CD14-positive monocyte (primary cell): ENCODE measurements around the gene MED14. TPM values are rescaled to one million over a fixed set of nuclear protein-coding genes. Genes with fewer than 3 reads are reported as not detected.
A peak's percentile ranks its signal among the peaks of the same experiment; 100 is the strongest.

Experiments used
- DNase-seq, 3 donors: peaks; one replicate each; pipeline ENCODE4 v3.0.0-alpha.2; 2011 to 2022
- H2AFZ ChIP-seq: 2 replicates; pipeline ENCODE4 v1.6.0; 2012; ENCODE audit warnings: mild to moderate bottlenecking, low read depth, low read length, inconsistent platforms; ENCODE audit not compliant: insufficient read depth, poor library complexity, severe bottlenecking
- H3K27ac ChIP-seq, 2 donors: 1 replicate in 1 of 2; 2 replicates in 1 of 2; pipeline ENCODE4 v1.5.1; 2012 to 2013; ENCODE audit warnings: low read length in 2 of 2, control low read depth in 1 of 2, inconsistent platforms in 1 of 2, low read depth in 1 of 2, mild to moderate bottlenecking in 1 of 2
- H3K27me3 ChIP-seq, 2 donors: one replicate each; pipeline versions ENCODE4 v1.6.0 to v1.6.1; 2011 to 2013; ENCODE audit warnings: low read length in 2 of 2; ENCODE audit not compliant: control insufficient read depth in 2 of 2, insufficient read depth in 2 of 2
- H3K36me3 ChIP-seq, 2 donors: replicated peaks in 1 of 2; 1 replicate in 1 of 2; 2 replicates in 1 of 2; pipeline versions ENCODE4 v1.5.1 to v1.6.1; 2012 to 2013; ENCODE audit warnings: low read length in 2 of 2, control low read depth in 1 of 2, inconsistent platforms in 1 of 2, mild to moderate bottlenecking in 1 of 2; ENCODE audit not compliant: insufficient read depth in 2 of 2, control insufficient read depth in 1 of 2
- H3K4me1 ChIP-seq, 2 donors: 1 replicate in 1 of 2; 2 replicates in 1 of 2; pipeline versions ENCODE4 v1.5.1 to v1.6.1; 2012 to 2013; ENCODE audit warnings: low read length in 2 of 2, control low read depth in 1 of 2, inconsistent platforms in 1 of 2, mild to moderate bottlenecking in 1 of 2, moderate library complexity in 1 of 2; ENCODE audit not compliant: insufficient read depth in 2 of 2, control insufficient read depth in 1 of 2
- H3K4me2 ChIP-seq: replicated peaks from 2 replicates; pipeline ENCODE3; 2012; ENCODE audit warnings: low read length, moderate library complexity, mild to moderate bottlenecking; ENCODE audit not compliant: poor library complexity, severe bottlenecking; ENCODE audit errors: extremely low read depth
- H3K4me3 ChIP-seq, 3 experiments: fragments of 200-600 bp in 1 of 3; sonication (generic) in 1 of 3; replicated peaks in 1 of 3; 1 replicate in 2 of 3; 2 replicates in 1 of 3; pipeline ENCODE4 v1.5.1; 2011 to 2013; ENCODE audit warnings: low read length in 3 of 3, mild to moderate bottlenecking in 3 of 3, control low read depth in 2 of 3, low read depth in 2 of 3, inconsistent platforms in 1 of 3, moderate library complexity in 1 of 3
- H3K79me2 ChIP-seq: 2 replicates; pipeline ENCODE4 v1.6.0; 2012; ENCODE audit warnings: mild to moderate bottlenecking, control low read depth, inconsistent platforms, low read length, moderate library complexity; ENCODE audit not compliant: insufficient read depth
- H3K9ac ChIP-seq: 2 replicates; pipeline ENCODE4 v1.6.0; 2017; ENCODE audit warnings: low read length, mild to moderate bottlenecking; ENCODE audit not compliant: insufficient read depth, poor library complexity, severe bottlenecking
- H3K9me3 ChIP-seq, 2 donors: replicated peaks in 1 of 2; 1 replicate in 1 of 2; 2 replicates in 1 of 2; pipeline versions ENCODE4 v1.5.1 to v1.6.1; 2012 to 2013; ENCODE audit warnings: low read length in 2 of 2, control low read depth in 1 of 2; ENCODE audit not compliant: control insufficient read depth in 1 of 2, insufficient read depth in 1 of 2
- H4K20me1 ChIP-seq: 2 replicates; pipeline ENCODE4 v1.6.0; 2012; ENCODE audit warnings: mild to moderate bottlenecking, low read length, control low read depth, moderate library complexity; ENCODE audit not compliant: insufficient read depth
- H3K27ac Mint-ChIP-seq, 7 donors: one replicate each; pipeline ENCODE4 v1.8.0; 2020; ENCODE audit warnings: mild to moderate bottlenecking in 7 of 7, mixed read lengths in 7 of 7, moderate library complexity in 6 of 7, inconsistent platforms in 2 of 7
- H3K27me3 Mint-ChIP-seq, 3 donors: one replicate each; pipeline ENCODE4 v1.8.0; 2021 to 2022; ENCODE audit warnings: low read depth in 3 of 3, mild to moderate bottlenecking in 3 of 3, mixed read lengths in 3 of 3, moderate library complexity in 3 of 3, inconsistent platforms in 1 of 3
- H3K36me3 Mint-ChIP-seq, 2 donors: one replicate each; pipeline ENCODE4 v1.8.0; 2020; ENCODE audit warnings: mixed read lengths in 2 of 2, inconsistent platforms in 1 of 2, mild to moderate bottlenecking in 1 of 2
- H3K4me1 Mint-ChIP-seq: one replicate; pipeline ENCODE4 v1.8.0; 2020; ENCODE audit warnings: mild to moderate bottlenecking, mixed read lengths
- H3K4me3 Mint-ChIP-seq, 2 donors: one replicate each; pipeline ENCODE4 v1.8.0; 2020; ENCODE audit warnings: mild to moderate bottlenecking in 2 of 2, mixed read lengths in 2 of 2, moderate library complexity in 1 of 2
- H3K9me3 Mint-ChIP-seq, 7 donors: one replicate each; pipeline ENCODE4 v1.8.0; 2020 to 2022; ENCODE audit warnings: mixed read lengths in 7 of 7, mild to moderate bottlenecking in 6 of 7, moderate library complexity in 6 of 7, inconsistent platforms in 2 of 7
- CTCF ChIP-seq: fragments of 200-600 bp; IDR thresholded peaks from one replicate; pipeline ENCODE4 v1.8.0; 2022; ENCODE audit warnings: antibody characterized with exemption, mild to moderate bottlenecking
- WGBS: methylation state at CpG from one replicate; pipeline ENCODE4 v1.1.5; 2013; ENCODE audit warnings: missing lambda C conversion rate; ENCODE audit not compliant: insufficient coverage; 5-methylcytosine and 5-hydroxymethylcytosine counted together
- intact Hi-C, 2 donors: fragments of 100-400 bp; cut with micrococcal nuclease; formaldehyde crosslinking; loops; one replicate each; pipeline versions ENCODE4 v1.15.0 to v1.15.1; 2023
- polyA plus RNA-seq, 3 donors: library from polyadenylated mRNA; depleted of rRNA in 1 of 3; unstranded in 2 of 3; stranded (reverse) in 1 of 3; fragments of 300-500 nt in 2 of 3; fragments of >200 nt in 1 of 3; fragmentation: Illumina TruSeq in 2 of 3; gene quantifications; 1 replicate in 2 of 3; 2 replicates in 1 of 3; pipeline ENCODE4 v1.2.3, GENCODE V29; 2012 to 2021

The MED14 gene
- polyA plus RNA-seq, 3 donors, result 3.6 to 20.4 (median 6.8) TPM

GRCh38 chrX:40647307-40648197 lies 87.8 kb downstream of the MED14 start, which contains the start of gene CXorf38:
TSS of gene CXorf38 (minus strand) at chrX:40647561. CDS start at chrX:40647520, 41 bp downstream.
- Mint-ChIP-seq H3K4me1 (peaks cover 28% of the 10 kb centered on the region), H3K4me3 (peak within 1 kb of the TSS; percentile 94), H3K9me3 (peaks cover 0 to 4% (median 0%) of the 10 kb centered on the region in 7 donors), H3K27ac (peak within 1 kb of the TSS; percentile 80 to 96 (median 94)), H3K36me3 (peaks cover 13 to 20% of the 10 kb centered on the region in 2 donors), H3K27me3 (peaks cover 0 to 19% (median 0%) of the 10 kb centered on the region in 3 donors)
- H3K36me3 ChIP-seq, result peaks cover 0 to 13% of the 10 kb centered on the region in 2 donors
- H4K20me1 ChIP-seq, result peaks cover 42% of the 10 kb centered on the region
- H3K9ac ChIP-seq, result peak within 1 kb of the TSS; percentile 86
- peaks cover 24 to 51% of the 10 kb centered on the region in 2 donors for H3K4me1 ChIP-seq
- 4% methylated on average over 32 of the region's 66 CpGs for WGBS
- H3K4me2 ChIP-seq, result peak within 1 kb of the TSS; percentile 81
- peak within 1 kb of the TSS; percentile 75 to 87 for H3K27ac ChIP-seq
- no peaks in the 10 kb centered on the region for H3K9me3 ChIP-seq
- DNase-seq, result peak; percentile 85 to 91 (median 88)
- peak within 1 kb of the TSS; percentile 88 to 98 (median 90) for H3K4me3 ChIP-seq
- peaks cover 0 to 5% of the 10 kb centered on the region in 2 donors for H3K27me3 ChIP-seq
- intact Hi-C loops, result loop anchor here (10.0 kb wide), 3 partner anchors 63 to 103 kb away; partner anchors contain the start of genes ATP6AP2 (in 1 of the 2) and MED14 (in 1 of the 2)
- peaks cover 40% of the 10 kb centered on the region for H3K79me2 ChIP-seq
- H2AFZ ChIP-seq, result peak within 1 kb of the TSS; percentile 79
- no peak for TF ChIP-seq CTCF
